Ishikawa (cell line): ENCODE data around the gene HLCS.

Source experiments
- CEBPB ChIP-seq: IDR thresholded peaks from 2 replicates; pipeline ENCODE4 v1.6.1; 2012
- CREB1 ChIP-seq: IDR thresholded peaks from 2 replicates; pipeline ENCODE4 v1.6.1; 2012; ENCODE audit warnings: low read depth
- EGR1 ChIP-seq: IDR thresholded peaks from 2 replicates; pipeline ENCODE4 v1.6.1; 2012
- EP300 ChIP-seq: IDR thresholded peaks from 2 replicates; pipeline ENCODE4 v1.6.1; 2012; ENCODE audit warnings: borderline replicate concordance
- FOXM1 ChIP-seq: IDR thresholded peaks from 2 replicates; pipeline ENCODE4 v1.6.1; 2012; ENCODE audit warnings: low read depth, borderline replicate concordance
- MAX ChIP-seq: IDR thresholded peaks from 2 replicates; pipeline ENCODE4 v1.6.1; 2012
- NFIC ChIP-seq: IDR thresholded peaks from 2 replicates; pipeline ENCODE4 v1.6.1; 2012
- RAD21 ChIP-seq: IDR thresholded peaks from 2 replicates; pipeline ENCODE4 v1.6.1; 2012; ENCODE audit warnings: low read depth
- TAF1 ChIP-seq: IDR thresholded peaks from 2 replicates; pipeline ENCODE4 v1.6.1; 2012; ENCODE audit warnings: low read depth, mild to moderate bottlenecking
- TCF12 ChIP-seq: IDR thresholded peaks from 2 replicates; pipeline ENCODE4 v1.6.1; 2012; ENCODE audit warnings: low read depth
- TEAD4 ChIP-seq: IDR thresholded peaks from 2 replicates; pipeline ENCODE4 v1.6.1; 2012
- USF1 ChIP-seq: IDR thresholded peaks from 2 replicates; pipeline ENCODE4 v1.6.1; 2012
- YY1 ChIP-seq: IDR thresholded peaks from 2 replicates; pipeline ENCODE4 v1.6.1; 2012; ENCODE audit warnings: low read depth
- ZBTB7A ChIP-seq: IDR thresholded peaks from 2 replicates; pipeline ENCODE4 v1.6.1; 2012; ENCODE audit warnings: low read depth
- TF ChIP-seq, protein P1 (sequence below): IDR thresholded peaks from 2 replicates; pipeline ENCODE4 v1.6.1; 2012; ENCODE audit warnings: low read depth, mild to moderate bottlenecking

HLCS gene

DNA sequence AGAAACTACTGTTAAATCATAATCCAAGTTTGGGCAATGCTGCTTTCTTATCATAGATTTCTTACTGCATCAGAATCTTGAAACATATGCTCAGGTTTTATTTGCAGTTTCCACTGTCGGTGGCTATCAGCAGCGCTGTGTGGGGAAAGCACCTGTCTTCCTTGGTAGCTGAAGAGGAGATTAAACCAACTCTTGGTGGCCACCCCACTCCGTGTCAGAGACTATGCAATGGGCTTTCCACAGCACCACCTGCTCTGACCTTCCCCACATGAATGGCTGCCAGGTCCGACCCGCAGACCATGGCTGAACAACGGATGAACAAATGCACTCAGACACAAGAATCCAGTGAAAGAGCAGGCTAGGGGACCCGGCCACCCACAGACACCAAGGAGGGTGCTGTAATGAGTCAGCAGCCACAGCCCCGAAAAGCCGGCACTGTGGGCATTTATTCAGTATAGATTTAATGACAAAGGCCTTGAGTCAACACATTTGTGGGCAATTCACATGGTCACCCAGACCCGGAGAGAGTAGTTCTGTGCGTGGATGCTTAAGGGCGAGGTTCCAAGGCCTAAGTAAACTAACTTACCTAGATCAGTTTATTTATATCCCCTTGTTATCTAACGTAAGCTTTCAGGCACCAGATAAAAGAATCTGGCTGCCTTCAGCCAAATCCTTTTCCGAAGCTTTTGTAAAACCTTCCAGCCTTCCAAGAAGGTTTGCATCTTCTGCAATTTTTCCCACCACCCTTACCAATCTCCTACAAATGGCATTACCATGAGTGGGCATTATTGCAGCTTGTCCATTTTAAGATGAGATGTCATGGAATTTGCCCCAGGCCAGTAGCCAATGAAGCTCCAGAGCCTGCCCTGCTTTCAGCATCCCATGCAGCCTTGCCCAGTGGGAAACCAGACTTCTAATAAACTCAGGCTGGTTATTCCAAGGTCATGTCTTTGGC lies 82.7 kb downstream of the HLCS start:
- TF ChIP-seq TEAD4 (no peak), ZBTB7A (no peak), MAX (no peak), YY1 (no peak), TCF12 (no peak), RAD21 (no peak), CEBPB (no peak), FOXM1 (no peak), NFIC (no peak), EGR1 (no peak), EP300 (no peak), TAF1 (no peak), USF1 (no peak), CREB1 (no peak)
- TF ChIP-seq, protein P1, sequence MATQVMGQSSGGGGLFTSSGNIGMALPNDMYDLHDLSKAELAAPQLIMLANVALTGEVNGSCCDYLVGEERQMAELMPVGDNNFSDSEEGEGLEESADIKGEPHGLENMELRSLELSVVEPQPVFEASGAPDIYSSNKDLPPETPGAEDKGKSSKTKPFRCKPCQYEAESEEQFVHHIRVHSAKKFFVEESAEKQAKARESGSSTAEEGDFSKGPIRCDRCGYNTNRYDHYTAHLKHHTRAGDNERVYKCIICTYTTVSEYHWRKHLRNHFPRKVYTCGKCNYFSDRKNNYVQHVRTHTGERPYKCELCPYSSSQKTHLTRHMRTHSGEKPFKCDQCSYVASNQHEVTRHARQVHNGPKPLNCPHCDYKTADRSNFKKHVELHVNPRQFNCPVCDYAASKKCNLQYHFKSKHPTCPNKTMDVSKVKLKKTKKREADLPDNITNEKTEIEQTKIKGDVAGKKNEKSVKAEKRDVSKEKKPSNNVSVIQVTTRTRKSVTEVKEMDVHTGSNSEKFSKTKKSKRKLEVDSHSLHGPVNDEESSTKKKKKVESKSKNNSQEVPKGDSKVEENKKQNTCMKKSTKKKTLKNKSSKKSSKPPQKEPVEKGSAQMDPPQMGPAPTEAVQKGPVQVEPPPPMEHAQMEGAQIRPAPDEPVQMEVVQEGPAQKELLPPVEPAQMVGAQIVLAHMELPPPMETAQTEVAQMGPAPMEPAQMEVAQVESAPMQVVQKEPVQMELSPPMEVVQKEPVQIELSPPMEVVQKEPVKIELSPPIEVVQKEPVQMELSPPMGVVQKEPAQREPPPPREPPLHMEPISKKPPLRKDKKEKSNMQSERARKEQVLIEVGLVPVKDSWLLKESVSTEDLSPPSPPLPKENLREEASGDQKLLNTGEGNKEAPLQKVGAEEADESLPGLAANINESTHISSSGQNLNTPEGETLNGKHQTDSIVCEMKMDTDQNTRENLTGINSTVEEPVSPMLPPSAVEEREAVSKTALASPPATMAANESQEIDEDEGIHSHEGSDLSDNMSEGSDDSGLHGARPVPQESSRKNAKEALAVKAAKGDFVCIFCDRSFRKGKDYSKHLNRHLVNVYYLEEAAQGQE, result no peak

DNA sequence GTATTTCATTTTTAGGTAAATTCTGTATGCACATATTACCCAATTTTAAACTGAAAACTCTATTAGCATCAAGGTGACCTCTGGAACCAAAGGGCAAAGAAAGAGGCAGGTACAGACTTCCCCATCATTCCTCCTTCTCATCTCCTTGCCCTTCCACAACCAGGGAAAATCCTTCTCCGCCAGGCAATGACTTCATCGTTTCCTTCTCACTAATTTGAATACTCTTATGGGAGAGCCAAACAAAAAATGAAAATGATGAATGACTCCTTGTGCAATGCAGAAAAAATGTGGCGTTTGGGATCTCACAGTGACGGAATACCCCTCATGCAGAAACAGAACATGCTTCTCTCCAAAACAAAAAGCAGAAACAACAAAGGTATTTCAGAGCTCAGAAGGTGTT lies 83.7 kb downstream of the HLCS start:
- no peak for TF ChIP-seq NFIC
- no peak for TF ChIP-seq TCF12
- no peak for TF ChIP-seq CEBPB
- TF ChIP-seq EGR1, result no peak
- TF ChIP-seq TAF1, result no peak
- no peak for TF ChIP-seq RAD21
- TF ChIP-seq FOXM1, result no peak
- no peak for TF ChIP-seq TEAD4
- no peak for TF ChIP-seq EP300
- TF ChIP-seq ZBTB7A, result no peak
- TF ChIP-seq USF1, result no peak
- no peak for TF ChIP-seq MAX

DNA sequence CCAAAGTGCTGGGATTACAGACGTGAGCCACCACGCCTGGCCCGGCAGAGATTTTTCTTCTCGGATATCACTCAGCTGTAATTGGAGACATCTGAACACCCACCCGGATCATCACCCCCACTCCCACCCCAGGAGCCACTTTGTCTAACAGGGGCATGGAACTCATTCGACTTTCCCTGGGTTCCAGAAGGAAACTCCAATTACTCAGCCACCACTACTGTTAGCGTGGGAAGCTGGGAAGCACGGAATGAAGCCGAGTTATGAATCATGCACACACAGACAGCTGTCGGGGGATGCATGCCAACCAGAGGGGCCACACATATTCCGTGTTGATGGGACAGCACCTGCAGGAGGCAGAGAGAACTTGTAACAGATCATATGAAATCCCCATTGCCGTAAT lies 85.2 kb downstream of the HLCS start:
- TF ChIP-seq TCF12 (no peak), CREB1 (no peak), USF1 (no peak), EP300 (no peak), YY1 (no peak), NFIC (no peak), MAX (no peak), ZBTB7A (no peak), TAF1 (no peak), FOXM1 (no peak), EGR1 (no peak)
- TF ChIP-seq, protein P1, result no peak

DNA sequence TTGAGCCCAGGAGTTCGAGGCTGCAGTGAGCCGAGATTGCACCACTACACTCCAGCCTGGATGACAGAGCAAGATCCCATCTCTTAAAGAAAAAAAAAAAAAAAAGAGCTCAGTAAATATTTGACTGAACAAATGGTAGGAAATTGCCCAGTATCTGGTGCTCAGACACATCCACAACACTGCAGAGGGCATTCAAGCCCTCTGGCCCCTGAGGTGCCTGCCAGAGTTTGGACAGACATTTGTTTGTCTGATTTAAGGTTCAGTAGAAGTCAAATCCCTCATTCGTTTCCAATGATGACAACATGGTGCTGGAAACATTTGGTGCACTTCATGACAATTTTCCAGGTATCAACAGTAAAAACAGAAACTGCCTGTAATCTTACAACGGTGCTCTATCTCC lies 86.6 kb downstream of the HLCS start:
- TF ChIP-seq YY1 (no peak), ZBTB7A (no peak), TAF1 (no peak), TCF12 (no peak), CEBPB (no peak), MAX (no peak), NFIC (no peak), FOXM1 (no peak), USF1 (no peak), RAD21 (no peak), TEAD4 (no peak)
